ENCODE measurements around the gene OBP2A. TPM values are rescaled to one million over a fixed set of nuclear protein-coding genes. Genes with fewer than 3 reads are reported as not detected.
A peak's percentile ranks its signal among the peaks of the same experiment; 100 is the strongest.

The OBP2A gene
- total and polyA plus RNA-seq, 2 experiments from 2014 or later = not detected

GRCh38 chr9:135554718-135555117, 8.8 kb downstream of the OBP2A start:
- no peak overlapping the region for H3K27ac ChIP-seq
- TF ChIP-seq CTCF (IDR thresholded peaks at IDR 0.05; ENCODE audit: low read depth, low read length) = no peak
- H3K4me1 ChIP-seq (ENCODE audit: low read depth) = no peaks in the 10 kb centered on the region
- H3K4me3 ChIP-seq = no peak overlapping the region
- DNase-seq (ENCODE audit: low read depth in 1 of 2, low spot score in 1 of 2) = no peak
- no peaks in the 10 kb centered on the region for H3K9me3 ChIP-seq (ENCODE audit: low read depth)
- no peaks in the 10 kb centered on the region for H3K36me3 ChIP-seq
- H3K27me3 ChIP-seq = no peaks in the 10 kb centered on the region

- no peaks in the 10 kb centered on the region for H3K9me3 ChIP-seq (ENCODE audit: low read depth)
- H3K36me3 ChIP-seq = no peaks in the 10 kb centered on the region
- TF ChIP-seq CTCF (IDR thresholded peaks at IDR 0.05; ENCODE audit: low read depth, low read length) = no peak
- no peak overlapping the region for H3K27ac ChIP-seq
- H3K4me3 ChIP-seq = no peak overlapping the region
- H3K27me3 ChIP-seq = no peaks in the 10 kb centered on the region
- no peak for DNase-seq (ENCODE audit: low read depth in 1 of 2, low spot score in 1 of 2)
- H3K4me1 ChIP-seq (ENCODE audit: low read depth) = no peaks in the 10 kb centered on the region
Observed at GRCh38 chr9:135555203-135555602, 9.3 kb downstream of the OBP2A start.

GRCh38 chr9:135555910-135556309, 10.0 kb downstream of the OBP2A start:
- no peak for DNase-seq (ENCODE audit: low read depth in 1 of 2, low spot score in 1 of 2)
- Histone ChIP-seq H3K27me3 (no peaks in the 10 kb centered on the region), H3K4me1 (ENCODE audit: low read depth) (no peaks in the 10 kb centered on the region), H3K36me3 (no peaks in the 10 kb centered on the region), H3K9me3 (ENCODE audit: low read depth) (no peaks in the 10 kb centered on the region), H3K4me3 (no peak overlapping the region), H3K27ac (no peak overlapping the region)
- TF ChIP-seq CTCF (IDR thresholded peaks at IDR 0.05; ENCODE audit: low read depth, low read length) = no peak

- Histone ChIP-seq H3K9me3 (ENCODE audit: low read depth) (no peaks in the 10 kb centered on the region), H3K27ac (no peak overlapping the region), H3K27me3 (no peaks in the 10 kb centered on the region), H3K4me3 (no peak overlapping the region), H3K36me3 (no peaks in the 10 kb centered on the region), H3K4me1 (ENCODE audit: low read depth) (no peaks in the 10 kb centered on the region)
- peak in 1 of 2 donors; percentile 39 for DNase-seq (ENCODE audit: low read depth in 1 of 2, low spot score in 1 of 2)
- no peak for TF ChIP-seq CTCF (IDR thresholded peaks at IDR 0.05; ENCODE audit: low read depth, low read length)
Observed at GRCh38 chr9:135559606-135560005, 13.7 kb downstream of the OBP2A start.

GRCh38 chr9:135561391-135562234, 15.7 kb downstream of the OBP2A start, which contains the start of gene PAEP:
Gene PAEP, plus strand, starts transcription at chr9:135561756.
- no peak for TF ChIP-seq CTCF (IDR thresholded peaks at IDR 0.05; ENCODE audit: low read depth, low read length)
- DNase-seq (ENCODE audit: low read depth in 1 of 2, low spot score in 1 of 2) = peak in 1 of 2 donors; percentile 36

More at GRCh38 chr9:135561391-135562234, 15.7 kb downstream of the OBP2A start, which contains the start of gene PAEP:
- Histone ChIP-seq H3K9me3 (ENCODE audit: low read depth) (no peaks in the 10 kb centered on the region), H3K27ac (no peak within 1 kb of the TSS), H3K4me1 (ENCODE audit: low read depth) (no peaks in the 10 kb centered on the region), H3K36me3 (no peaks in the 10 kb centered on the region), H3K27me3 (no peaks in the 10 kb centered on the region), H3K4me3 (no peak within 1 kb of the TSS)

Data from cardiac muscle cell (in vitro differentiated cells and primary cell).